GM21447 (cell line): Measurements from ENCODE around the gene DSCAM.
"Not testable (repeated sequence)": the region's sequence is repeated elsewhere in the genome, so short reads cannot be mapped to it uniquely, and the experiment has no call there.

Experiments
- ATAC-seq: cut with Tn5 transposase; IDR thresholded peaks from one replicate; pipeline ENCODE4 v1.9.1; 2021; ENCODE audit not compliant: unreplicated experiment

The DSCAM gene

GRCh38 chr21:40073642-40074041, 773.3 kb downstream of the DSCAM start:
- ATAC-seq = no peak

- ATAC-seq = no peak
Observed at GRCh38 chr21:40070871-40071270, 776.1 kb downstream of the DSCAM start.

- no peak for ATAC-seq
Observed at GRCh38 chr21:40067751-40068150, 779.2 kb downstream of the DSCAM start.

- no peak for ATAC-seq
Observed at GRCh38 chr21:40066221-40066620, 780.7 kb downstream of the DSCAM start.

- no peak for ATAC-seq
Observed at GRCh38 chr21:40060083-40060677, 786.8 kb downstream of the DSCAM start.

- ATAC-seq = no peak
Observed at GRCh38 chr21:40057331-40057730, 789.6 kb downstream of the DSCAM start.

- ATAC-seq = no peak
Observed at GRCh38 chr21:40056031-40056430, 790.9 kb downstream of the DSCAM start.

- no peak for ATAC-seq
Observed at GRCh38 chr21:40054403-40054802, 792.6 kb downstream of the DSCAM start.

GRCh38 chr21:40053007-40053406, 794.0 kb downstream of the DSCAM start:
- ATAC-seq = no peak

GRCh38 chr21:40052276-40052675, 794.7 kb downstream of the DSCAM start:
- no peak for ATAC-seq

- no peak for ATAC-seq
Observed at GRCh38 chr21:40051801-40052200, 795.2 kb downstream of the DSCAM start.

GRCh38 chr21:40049931-40050290, 797.0 kb downstream of the DSCAM start:
- ATAC-seq = no peak

- ATAC-seq = no peak
Observed at GRCh38 chr21:40049031-40049930, 797.7 kb downstream of the DSCAM start.

- no peak for ATAC-seq
Observed at GRCh38 chr21:40047993-40048730, 798.8 kb downstream of the DSCAM start.

GRCh38 chr21:40047211-40047610, 799.7 kb downstream of the DSCAM start:
- ATAC-seq = no peak

GRCh38 chr21:40043866-40044265, 803.1 kb downstream of the DSCAM start:
- no peak for ATAC-seq

GRCh38 chr21:40043423-40043822, 803.5 kb downstream of the DSCAM start:
- ATAC-seq = no peak

GRCh38 chr21:40041446-40041845, 805.5 kb downstream of the DSCAM start:
- no peak for ATAC-seq

GRCh38 chr21:40033156-40033782, 813.7 kb downstream of the DSCAM start:
- not testable (repeated sequence) for ATAC-seq

GRCh38 chr21:40029888-40030287, 817.1 kb downstream of the DSCAM start:
- no peak for ATAC-seq

- ATAC-seq = not testable (repeated sequence)
Observed at GRCh38 chr21:40028393-40028792, 818.6 kb downstream of the DSCAM start.
